SK-N-SH (cell line): Measurements from ENCODE around the gene ASB15. TPM values are rescaled to one million over a fixed set of nuclear protein-coding genes. Genes with fewer than 3 reads are reported as not detected.

Experiments used
- CTCF ChIA-PET: fragments of 300-600, 350-600 bp; formaldehyde crosslinking; extraction: SDS; loops from one replicate; lab custom pipeline; 2021; lab: Yijun Ruan, JAX
- POLR2A ChIA-PET: fragments of 350-600 bp; sonication (Branson Sonifier 250); formaldehyde crosslinking; extraction: SDS; loops from one replicate; lab custom pipeline; 2020; ENCODE audit warnings: antibody characterized with exemption, inconsistent platforms; lab: Yijun Ruan, JAX
- DNase-seq: peaks from one replicate; pipeline ENCODE4 v3.0.0; 2012
- H2AFZ ChIP-seq: fragments of 200-600 bp; sonication (generic); 2 replicates; pipeline ENCODE4 v1.8.1; 2016; ENCODE audit warnings: antibody characterized with exemption, mild to moderate bottlenecking, low read depth
- H3F3A ChIP-seq: fragments of 200-600 bp; sonication (generic); replicated peaks from 2 replicates; pipeline ENCODE3; 2016; ENCODE audit warnings: antibody characterized with exemption, mild to moderate bottlenecking; ENCODE audit not compliant: insufficient read depth
- H3K27ac ChIP-seq, 2 experiments: fragments of 200-500 bp in 1 of 2; fragments of 200-600 bp in 1 of 2; sonication (Bioruptor generic) in 1 of 2; sonication (generic), shearing (Covaris generic) in 1 of 2; 2 replicates each; pipeline versions ENCODE4 v1.5.1 to v1.6.1; 2014 to 2016; ENCODE audit warnings: low read depth in 2 of 2, inconsistent platforms in 1 of 2, low read length in 1 of 2, mild to moderate bottlenecking in 1 of 2, mixed read lengths in 1 of 2
- H3K27me3 ChIP-seq: fragments of 200-600 bp; sonication (generic), shearing (Covaris generic); 2 replicates; pipeline ENCODE4 v1.6.1; 2016; ENCODE audit warnings: mixed run types; ENCODE audit not compliant: insufficient read depth
- H3K36me3 ChIP-seq, 2 experiments: fragments of 200-500 bp in 1 of 2; fragments of 200-600 bp in 1 of 2; sonication (Bioruptor generic) in 1 of 2; sonication (generic) in 1 of 2; replicated peaks in 1 of 2; 2 replicates each; pipeline versions ENCODE3 to v1.5.1; 2014 to 2016; ENCODE audit warnings: low read length in 1 of 2, mild to moderate bottlenecking in 1 of 2; ENCODE audit not compliant: insufficient read depth in 2 of 2, control insufficient read depth in 1 of 2
- H3K4me1 ChIP-seq, 2 experiments: fragments of 200-500 bp in 1 of 2; fragments of 200-600 bp in 1 of 2; sonication (Bioruptor generic) in 1 of 2; sonication (generic), shearing (Covaris generic) in 1 of 2; 2 replicates each; pipeline versions ENCODE4 v1.5.1 to v1.6.1; 2014 to 2016; ENCODE audit warnings: low read depth in 1 of 2, low read length in 1 of 2, mixed run types in 1 of 2; ENCODE audit not compliant: insufficient read depth in 2 of 2, control insufficient read depth in 1 of 2
- H3K4me2 ChIP-seq: fragments of 200-600 bp; sonication (generic), shearing (Covaris generic); 2 replicates; pipeline ENCODE4 v1.6.1; 2017; ENCODE audit warnings: mixed run types
- H3K4me3 ChIP-seq, 2 experiments: fragments of 200-500 bp in 1 of 2; fragments of 200-600 bp in 1 of 2; sonication (Bioruptor generic) in 1 of 2; sonication (generic), shearing (Covaris generic) in 1 of 2; 2 replicates each; pipeline versions ENCODE4 v1.5.1 to v1.8.1; 2014 to 2016; ENCODE audit warnings: low read depth in 2 of 2, inconsistent platforms in 1 of 2, low read length in 1 of 2, mild to moderate bottlenecking in 1 of 2, mixed read lengths in 1 of 2, moderate library complexity in 1 of 2
- H3K79me2 ChIP-seq: fragments of 200-600 bp; sonication (generic); 2 replicates; pipeline ENCODE4 v1.8.1; 2017; ENCODE audit warnings: mild to moderate bottlenecking; ENCODE audit not compliant: insufficient read depth
- H3K9ac ChIP-seq: fragments of 200-600 bp; sonication (generic); 2 replicates; pipeline ENCODE4 v1.6.1; 2017; ENCODE audit warnings: mixed run types
- H3K9me2 ChIP-seq: fragments of 200-600 bp; sonication (generic); 2 replicates; pipeline ENCODE4 v1.6.1; 2017; ENCODE audit warnings: mixed run types
- H3K9me3 ChIP-seq: fragments of 200-600 bp; sonication (generic); 2 replicates; pipeline ENCODE4 v1.6.1; 2017; ENCODE audit warnings: mixed run types, mild to moderate bottlenecking, moderate library complexity
- H4K20me1 ChIP-seq: fragments of 200-600 bp; sonication (generic); 2 replicates; pipeline ENCODE4 v1.6.1; 2017; ENCODE audit warnings: mild to moderate bottlenecking, mixed run types; ENCODE audit not compliant: insufficient read depth
- FOXM1 ChIP-seq: IDR thresholded peaks from 2 replicates; pipeline ENCODE4 v1.4.0; 2012; ENCODE audit warnings: low read depth, mild to moderate bottlenecking
- GABPA ChIP-seq: IDR thresholded peaks from 2 replicates; pipeline ENCODE4 v1.4.0; 2012; ENCODE audit warnings: low read depth, mild to moderate bottlenecking
- JUND ChIP-seq: IDR thresholded peaks from 2 replicates; pipeline ENCODE4 v1.4.0; 2012
- NRF1 ChIP-seq: IDR thresholded peaks from 2 replicates; pipeline ENCODE4 v1.6.1; 2012; ENCODE audit warnings: low read depth, mild to moderate bottlenecking, low read length
- RCOR1 ChIP-seq: fragments of 150-350 bp; IDR thresholded peaks from 2 replicates; pipeline ENCODE4 v1.6.1; 2017; ENCODE audit warnings: antibody characterized with exemption, low read length
- RXRA ChIP-seq: IDR thresholded peaks from 2 replicates; pipeline ENCODE4 v1.4.0; 2012; ENCODE audit warnings: low read depth, mild to moderate bottlenecking, borderline replicate concordance
- TAF1 ChIP-seq: IDR thresholded peaks from 2 replicates; pipeline ENCODE4 v1.6.1; 2012; ENCODE audit warnings: low read depth, mild to moderate bottlenecking, low read length, moderate library complexity, borderline replicate concordance
- TCF12 ChIP-seq: IDR thresholded peaks from 2 replicates; pipeline ENCODE4 v1.4.0; 2012
- WGBS: methylation state at CpG from one replicate; pipeline ENCODE4 v1.1.6; 2017; ENCODE audit warnings: low lambda C conversion rate; 5-methylcytosine and 5-hydroxymethylcytosine counted together
- polyA plus RNA-seq, 3 experiments: library from polyadenylated mRNA; depleted of rRNA; stranded (reverse); fragments of >200 nt; gene quantifications; 2 replicates each; pipeline ENCODE4 v1.2.3, GENCODE V29; 2012
- TF ChIP-seq, protein P1 (sequence below): IDR thresholded peaks from 2 replicates; pipeline ENCODE4; 2012
- TF ChIP-seq, protein P2 (sequence below): IDR thresholded peaks from 2 replicates; pipeline ENCODE4 v1.4.0; 2012; ENCODE audit warnings: low read depth, borderline replicate concordance
- TF ChIP-seq, protein P3 (sequence below): fragments of 150-350 bp; IDR thresholded peaks from 2 replicates; pipeline ENCODE4 v1.6.1; 2017; ENCODE audit warnings: antibody characterized with exemption, low read length, low read depth, borderline replicate concordance
- TF ChIP-seq, protein P4 (sequence below): fragments of 150-350 bp; IDR thresholded peaks from 2 replicates; pipeline ENCODE4 v1.6.1; 2016; ENCODE audit warnings: mild to moderate bottlenecking, low read depth, low read length

ASB15 gene
- polyA plus RNA-seq, 1 of the 3 experiments (the other 2 are of a cell fraction), result not detected

DNA sequence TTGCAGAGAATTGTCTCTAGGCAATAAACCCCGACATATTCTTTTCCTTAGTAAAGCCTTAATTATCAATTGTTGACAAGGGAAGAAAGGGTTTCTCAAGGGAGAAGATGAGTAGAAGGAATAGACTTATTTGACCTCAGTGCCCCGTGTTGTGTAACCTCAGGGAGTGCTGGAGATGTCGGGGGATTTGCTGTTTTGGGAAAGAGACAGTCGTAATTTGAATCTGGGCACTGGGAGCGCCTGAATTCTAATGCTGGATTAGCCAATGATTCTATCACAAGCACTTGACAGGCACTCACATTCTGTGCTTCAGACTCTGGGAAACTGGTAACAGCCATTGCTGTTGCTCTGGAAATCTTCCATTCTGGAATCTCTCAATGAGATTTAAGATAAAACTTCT lies 40.3 kb downstream of the ASB15 start:
- Histone ChIP-seq H3K9me2 (no peaks in the 10 kb centered on the region), H3K4me3 (no peak overlapping the region), H3K9me3 (no peaks in the 10 kb centered on the region), H3K27me3 (no peaks in the 10 kb centered on the region), H3F3A (no peaks in the 10 kb centered on the region), H2AFZ (no peak overlapping the region), H3K36me3 (no peaks in the 10 kb centered on the region), H3K4me1 (peaks cover 14 to 21% of the 10 kb centered on the region in 2 experiments; a peak in 3 of 4 replicates), H3K4me2 (no peak overlapping the region), H3K27ac (no peak overlapping the region), H4K20me1 (no peaks in the 10 kb centered on the region), H3K79me2 (no peaks in the 10 kb centered on the region), H3K9ac (no peak overlapping the region)
- POLR2A ChIA-PET, result interaction anchor here (1.6 kb wide), 1 partner anchor 107 kb away, joined by 4 read pairs; the partner anchor contains the start of gene WASL
- TF ChIP-seq RXRA (no peak), RCOR1 (no peak), GABPA (no peak), NRF1 (no peak), TAF1 (no peak), JUND (no peak), TCF12 (no peak), FOXM1 (no peak)
- TF ChIP-seq, protein P1, sequence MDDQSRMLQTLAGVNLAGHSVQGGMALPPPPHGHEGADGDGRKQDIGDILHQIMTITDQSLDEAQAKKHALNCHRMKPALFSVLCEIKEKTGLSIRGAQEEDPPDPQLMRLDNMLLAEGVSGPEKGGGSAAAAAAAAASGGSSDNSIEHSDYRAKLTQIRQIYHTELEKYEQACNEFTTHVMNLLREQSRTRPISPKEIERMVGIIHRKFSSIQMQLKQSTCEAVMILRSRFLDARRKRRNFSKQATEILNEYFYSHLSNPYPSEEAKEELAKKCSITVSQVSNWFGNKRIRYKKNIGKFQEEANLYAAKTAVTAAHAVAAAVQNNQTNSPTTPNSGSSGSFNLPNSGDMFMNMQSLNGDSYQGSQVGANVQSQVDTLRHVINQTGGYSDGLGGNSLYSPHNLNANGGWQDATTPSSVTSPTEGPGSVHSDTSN, result no peak
- TF ChIP-seq, protein P2, sequence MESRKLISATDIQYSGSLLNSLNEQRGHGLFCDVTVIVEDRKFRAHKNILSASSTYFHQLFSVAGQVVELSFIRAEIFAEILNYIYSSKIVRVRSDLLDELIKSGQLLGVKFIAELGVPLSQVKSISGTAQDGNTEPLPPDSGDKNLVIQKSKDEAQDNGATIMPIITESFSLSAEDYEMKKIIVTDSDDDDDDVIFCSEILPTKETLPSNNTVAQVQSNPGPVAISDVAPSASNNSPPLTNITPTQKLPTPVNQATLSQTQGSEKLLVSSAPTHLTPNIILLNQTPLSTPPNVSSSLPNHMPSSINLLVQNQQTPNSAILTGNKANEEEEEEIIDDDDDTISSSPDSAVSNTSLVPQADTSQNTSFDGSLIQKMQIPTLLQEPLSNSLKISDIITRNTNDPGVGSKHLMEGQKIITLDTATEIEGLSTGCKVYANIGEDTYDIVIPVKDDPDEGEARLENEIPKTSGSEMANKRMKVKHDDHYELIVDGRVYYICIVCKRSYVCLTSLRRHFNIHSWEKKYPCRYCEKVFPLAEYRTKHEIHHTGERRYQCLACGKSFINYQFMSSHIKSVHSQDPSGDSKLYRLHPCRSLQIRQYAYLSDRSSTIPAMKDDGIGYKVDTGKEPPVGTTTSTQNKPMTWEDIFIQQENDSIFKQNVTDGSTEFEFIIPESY, result no peak
- TF ChIP-seq, protein P3, sequence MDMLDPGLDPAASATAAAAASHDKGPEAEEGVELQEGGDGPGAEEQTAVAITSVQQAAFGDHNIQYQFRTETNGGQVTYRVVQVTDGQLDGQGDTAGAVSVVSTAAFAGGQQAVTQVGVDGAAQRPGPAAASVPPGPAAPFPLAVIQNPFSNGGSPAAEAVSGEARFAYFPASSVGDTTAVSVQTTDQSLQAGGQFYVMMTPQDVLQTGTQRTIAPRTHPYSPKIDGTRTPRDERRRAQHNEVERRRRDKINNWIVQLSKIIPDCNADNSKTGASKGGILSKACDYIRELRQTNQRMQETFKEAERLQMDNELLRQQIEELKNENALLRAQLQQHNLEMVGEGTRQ, result no peak
- TF ChIP-seq, protein P4, sequence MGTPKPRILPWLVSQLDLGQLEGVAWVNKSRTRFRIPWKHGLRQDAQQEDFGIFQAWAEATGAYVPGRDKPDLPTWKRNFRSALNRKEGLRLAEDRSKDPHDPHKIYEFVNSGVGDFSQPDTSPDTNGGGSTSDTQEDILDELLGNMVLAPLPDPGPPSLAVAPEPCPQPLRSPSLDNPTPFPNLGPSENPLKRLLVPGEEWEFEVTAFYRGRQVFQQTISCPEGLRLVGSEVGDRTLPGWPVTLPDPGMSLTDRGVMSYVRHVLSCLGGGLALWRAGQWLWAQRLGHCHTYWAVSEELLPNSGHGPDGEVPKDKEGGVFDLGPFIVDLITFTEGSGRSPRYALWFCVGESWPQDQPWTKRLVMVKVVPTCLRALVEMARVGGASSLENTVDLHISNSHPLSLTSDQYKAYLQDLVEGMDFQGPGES, result no peak
- 75% methylated on average over 5 of the region's 5 CpGs for WGBS
- CTCF ChIA-PET, result interaction anchor here (0.6 kb wide), 1 partner anchor 40 kb away, joined by 3 read pairs; no protein-coding TSS in a partner anchor
- no peak for DNase-seq
